ENCODE results near the gene CFH. TPM values are rescaled to one million over a fixed set of nuclear protein-coding genes. Genes with fewer than 3 reads are reported as not detected.

The CFH gene
- polyA plus RNA-seq, 1 of the 3 experiments (the other 2 are of a cell fraction), result 2.9 TPM

GRCh38 chr1:196690582-196690981, 38.7 kb downstream of the CFH start:
- TF ChIP-seq RXRA (IDR thresholded peaks at IDR 0.05; ENCODE audit: borderline replicate concordance, low read depth) (no peak), MEF2A (IDR thresholded peaks at IDR 0.05; ENCODE audit: borderline replicate concordance, low read depth) (no peak), FOXM1 (IDR thresholded peaks at IDR 0.05; ENCODE audit: low read depth) (no peak), NRF1 (IDR thresholded peaks at IDR 0.05; ENCODE audit: low read depth, low read length) (no peak), CHD2 (IDR thresholded peaks at IDR 0.05; ENCODE audit: low read length, partially characterized antibody) (no peak), FOSL2 (IDR thresholded peaks at IDR 0.05; ENCODE audit: borderline replicate concordance, low read depth) (no peak), SIN3A (IDR thresholded peaks at IDR 0.05; ENCODE audit: borderline replicate concordance, low read depth, low read length) (no peak), TEAD4 (IDR thresholded peaks at IDR 0.05; ENCODE audit: borderline replicate concordance, insufficient read depth) (no peak), CTCF (IDR thresholded peaks at IDR 0.05) (no peak), YY1 (IDR thresholded peaks at IDR 0.05; ENCODE audit: low read depth) (no peak), MXI1 (IDR thresholded peaks at IDR 0.05; ENCODE audit: low read depth, low read length) (no peak)
- TF ChIP-seq, protein P1, sequence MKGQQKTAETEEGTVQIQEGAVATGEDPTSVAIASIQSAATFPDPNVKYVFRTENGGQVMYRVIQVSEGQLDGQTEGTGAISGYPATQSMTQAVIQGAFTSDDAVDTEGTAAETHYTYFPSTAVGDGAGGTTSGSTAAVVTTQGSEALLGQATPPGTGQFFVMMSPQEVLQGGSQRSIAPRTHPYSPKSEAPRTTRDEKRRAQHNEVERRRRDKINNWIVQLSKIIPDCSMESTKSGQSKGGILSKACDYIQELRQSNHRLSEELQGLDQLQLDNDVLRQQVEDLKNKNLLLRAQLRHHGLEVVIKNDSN (IDR thresholded peaks at IDR 0.05; ENCODE audit: borderline replicate concordance, low read depth), result no peak
- Histone ChIP-seq H2AFZ (ENCODE audit: low read depth) (no peak overlapping the region), H3K27me3 (ENCODE audit: insufficient read depth) (no peaks in the 10 kb centered on the region), H3K9ac (no peak overlapping the region), H4K20me1 (ENCODE audit: insufficient read depth) (no peaks in the 10 kb centered on the region), H3K9me2 (no peaks in the 10 kb centered on the region), H3K27ac (ENCODE audit: low read depth in 2 of 2, low read length in 1 of 2) (no peak overlapping the region), H3K79me2 (ENCODE audit: insufficient read depth) (no peaks in the 10 kb centered on the region), H3K4me3 (ENCODE audit: low read depth in 2 of 2, low read length in 1 of 2) (no peak overlapping the region), H3K36me3 (replicated peaks in 1 of 2; ENCODE audit: control insufficient read depth in 1 of 2, insufficient read depth in 2 of 2, low read length in 1 of 2) (no peaks in the 10 kb centered on the region), H3F3A (replicated peaks; ENCODE audit: insufficient read depth) (no peaks in the 10 kb centered on the region), H3K4me2 (no peak overlapping the region), H3K4me1 (ENCODE audit: control insufficient read depth in 1 of 2, insufficient read depth in 2 of 2, low read depth in 1 of 2, low read length in 1 of 2) (no peaks in the 10 kb centered on the region; a peak in 1 of 4 replicates), H3K9me3 (no peaks in the 10 kb centered on the region)
- CTCF ChIA-PET, result no interaction called here
- POLR2A ChIA-PET, result no interaction called here
- WGBS (ENCODE audit: low lambda C conversion rate), result 39% methylated on average over 5 of the region's 5 CpGs
- no peak for DNase-seq

DNA sequence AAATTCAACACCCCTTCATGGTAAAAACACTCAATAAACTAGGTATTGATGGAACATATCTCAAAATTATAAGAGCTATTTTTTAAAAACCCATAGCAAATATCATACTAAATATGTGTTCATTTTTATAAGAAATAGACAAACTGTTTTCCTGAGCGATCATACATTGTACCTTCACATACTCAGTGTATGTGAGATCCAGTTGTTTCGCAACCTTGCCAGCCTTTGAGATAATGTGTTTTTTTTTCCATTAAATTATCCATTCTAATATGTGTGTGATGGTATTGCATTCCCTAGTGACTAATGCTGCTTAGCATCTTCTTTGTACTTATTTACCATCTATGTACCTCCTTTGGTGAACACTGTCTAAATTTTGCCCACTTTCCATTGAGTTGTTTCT, 47.1 kb downstream of the CFH start:
- no peaks in the 10 kb centered on the region for H4K20me1 ChIP-seq (ENCODE audit: insufficient read depth)
- H3K9me3 ChIP-seq, result no peaks in the 10 kb centered on the region
- no peaks in the 10 kb centered on the region for H3K36me3 ChIP-seq (replicated peaks in 1 of 2; ENCODE audit: control insufficient read depth in 1 of 2, insufficient read depth in 2 of 2, low read length in 1 of 2)
- no peak overlapping the region for H2AFZ ChIP-seq (ENCODE audit: low read depth)
- no peak for TF ChIP-seq ZBTB33 (IDR thresholded peaks at IDR 0.05; ENCODE audit: borderline replicate concordance, low read depth)
- TF ChIP-seq YY1 (IDR thresholded peaks at IDR 0.05; ENCODE audit: low read depth), result no peak
- no peak for TF ChIP-seq FOXJ3 (CRISPR knock-in tag; IDR thresholded peaks at IDR 0.05)
- no peak for TF ChIP-seq FOXM1 (IDR thresholded peaks at IDR 0.05; ENCODE audit: low read depth)
- TF ChIP-seq, protein P1 (IDR thresholded peaks at IDR 0.05; ENCODE audit: borderline replicate concordance, low read depth), result no peak
- no peak for TF ChIP-seq NRF1 (IDR thresholded peaks at IDR 0.05; ENCODE audit: low read depth, low read length)
- TF ChIP-seq SIN3A (IDR thresholded peaks at IDR 0.05; ENCODE audit: borderline replicate concordance, low read depth, low read length), result no peak
- no peak for TF ChIP-seq GATA2 (CRISPR knock-in tag; IDR thresholded peaks at IDR 0.05)
- no peak for TF ChIP-seq MEF2A (IDR thresholded peaks at IDR 0.05; ENCODE audit: borderline replicate concordance, low read depth)
- TF ChIP-seq NFIC (IDR thresholded peaks at IDR 0.05; ENCODE audit: borderline replicate concordance), result no peak
- no peak for TF ChIP-seq RXRA (IDR thresholded peaks at IDR 0.05; ENCODE audit: borderline replicate concordance, low read depth)
- no peaks in the 10 kb centered on the region for H3F3A ChIP-seq (replicated peaks; ENCODE audit: insufficient read depth)
- H3K27me3 ChIP-seq (ENCODE audit: insufficient read depth), result no peaks in the 10 kb centered on the region
- H3K79me2 ChIP-seq (ENCODE audit: insufficient read depth), result no peaks in the 10 kb centered on the region
- H3K4me3 ChIP-seq (ENCODE audit: low read depth in 2 of 2, low read length in 1 of 2), result no peak overlapping the region
- H3K27ac ChIP-seq (ENCODE audit: low read depth in 2 of 2, low read length in 1 of 2), result no peak overlapping the region
- H3K9ac ChIP-seq, result no peak overlapping the region
- 69% methylated on average over 2 of the region's 2 CpGs for WGBS (ENCODE audit: low lambda C conversion rate)
- no peak overlapping the region for H3K4me2 ChIP-seq
- POLR2A ChIA-PET, result no interaction called here
- H3K9me2 ChIP-seq, result no peaks in the 10 kb centered on the region
- DNase-seq, result no peak
- no peaks in the 10 kb centered on the region for H3K4me1 ChIP-seq (ENCODE audit: control insufficient read depth in 1 of 2, insufficient read depth in 2 of 2, low read depth in 1 of 2, low read length in 1 of 2)
- CTCF ChIA-PET, result interaction anchor here (1.5 kb wide), 1 partner anchor 18 kb away, joined by 5 read pairs; no protein-coding TSS in a partner anchor
